HuH-7.5 (cell line): ENCODE results near the gene PHOX2B.
"Not testable (repeated sequence)": the region's sequence is repeated elsewhere in the genome, so short reads cannot be mapped to it uniquely, and the experiment has no call there.

ENCODE experiments used
- DNase-seq: peaks from one replicate; pipeline ENCODE4 v3.0.0; 2011; ENCODE audit warnings: low spot score

PHOX2B gene

GRCh38 chr4:41712425-41712824 lies 36.1 kb downstream of the PHOX2B start:
- DNase-seq = no peak

GRCh38 chr4:41711654-41712053 lies 36.9 kb downstream of the PHOX2B start:
- DNase-seq = not testable (repeated sequence)

GRCh38 chr4:41709844-41710481 lies 38.6 kb downstream of the PHOX2B start:
- DNase-seq = no peak

- DNase-seq = no peak
These were observed 44.7 kb downstream of the PHOX2B start for GRCh38 chr4:41703785-41704184.

- DNase-seq = no peak
These were observed 45.8 kb downstream of the PHOX2B start for GRCh38 chr4:41702770-41703169.

- no peak for DNase-seq
These were observed 46.5 kb downstream of the PHOX2B start for GRCh38 chr4:41701983-41702382.

- DNase-seq = no peak
These were observed 51.8 kb downstream of the PHOX2B start for GRCh38 chr4:41696763-41697162.

GRCh38 chr4:41696131-41696530 lies 52.4 kb downstream of the PHOX2B start:
- no peak for DNase-seq
